GM23338 (cell line): ENCODE measurements around the gene CHD2.

Experiments used
- CREB1 ChIP-seq: fragments of 250-450 bp; sonication (Bioruptor Pico); IDR thresholded peaks from 2 replicates; pipeline ENCODE4 v1.5.0; 2020; ENCODE audit warnings: low read depth, mild to moderate bottlenecking, moderate library complexity
- EZH2 ChIP-seq: fragments of 200-600 bp; sonication (generic); IDR thresholded peaks from one replicate; pipeline ENCODE4 v1.8.0; 2017; ENCODE audit warnings: antibody characterized with exemption, mild to moderate bottlenecking, low read depth; ENCODE audit not compliant: unreplicated experiment
- EZH2phosphoT487 ChIP-seq: fragments of 200-600 bp; sonication (generic); IDR thresholded peaks from one replicate; pipeline ENCODE4 v1.8.1; 2018; ENCODE audit warnings: antibody characterized with exemption; ENCODE audit not compliant: unreplicated experiment
- JUNB ChIP-seq: IDR thresholded peaks from one replicate; pipeline ENCODE4 v1.6.1; 2016; ENCODE audit warnings: antibody characterized with exemption; ENCODE audit not compliant: unreplicated experiment
- POLR2AphosphoS5 ChIP-seq: IDR thresholded peaks from 2 replicates; pipeline ENCODE4 v1.6.1; 2016; ENCODE audit warnings: antibody characterized with exemption, low read depth
- STAT1 ChIP-seq: IDR thresholded peaks from one replicate; pipeline ENCODE4 v1.6.1; 2016; ENCODE audit warnings: antibody characterized with exemption; ENCODE audit not compliant: unreplicated experiment
- ZNF114 ChIP-seq: fragments of 250-450 bp; sonication (Bioruptor Pico); IDR thresholded peaks from 2 replicates; pipeline ENCODE4 v1.5.0; 2020; ENCODE audit warnings: mild to moderate bottlenecking, moderate library complexity
- ZNF331 ChIP-seq: fragments of 250-450 bp; sonication (Bioruptor Pico); IDR thresholded peaks from 2 replicates; pipeline ENCODE4 v1.5.0; 2020; ENCODE audit warnings: low read depth, mild to moderate bottlenecking, moderate library complexity
- TF ChIP-seq, protein P1 (sequence below), 2 experiments: fragments of 200-600 bp in 1 of 2; sonication (generic) in 1 of 2; conservative IDR thresholded peaks; 2 replicates each; pipeline versions ENCODE4 v1.5.1 to v1.6.1; 2016 to 2017; ENCODE audit warnings: antibody characterized with exemption in 2 of 2, low read depth in 2 of 2, mild to moderate bottlenecking in 2 of 2, moderate library complexity in 1 of 2
- TF ChIP-seq, protein P2 (sequence below): IDR thresholded peaks from one replicate; pipeline ENCODE4 v1.6.1; 2018; ENCODE audit warnings: antibody characterized with exemption; ENCODE audit not compliant: unreplicated experiment
- TF ChIP-seq, protein P3 (sequence below): IDR thresholded peaks from 2 replicates; pipeline ENCODE4 v1.6.1; 2016; ENCODE audit warnings: antibody characterized with exemption

DNA sequence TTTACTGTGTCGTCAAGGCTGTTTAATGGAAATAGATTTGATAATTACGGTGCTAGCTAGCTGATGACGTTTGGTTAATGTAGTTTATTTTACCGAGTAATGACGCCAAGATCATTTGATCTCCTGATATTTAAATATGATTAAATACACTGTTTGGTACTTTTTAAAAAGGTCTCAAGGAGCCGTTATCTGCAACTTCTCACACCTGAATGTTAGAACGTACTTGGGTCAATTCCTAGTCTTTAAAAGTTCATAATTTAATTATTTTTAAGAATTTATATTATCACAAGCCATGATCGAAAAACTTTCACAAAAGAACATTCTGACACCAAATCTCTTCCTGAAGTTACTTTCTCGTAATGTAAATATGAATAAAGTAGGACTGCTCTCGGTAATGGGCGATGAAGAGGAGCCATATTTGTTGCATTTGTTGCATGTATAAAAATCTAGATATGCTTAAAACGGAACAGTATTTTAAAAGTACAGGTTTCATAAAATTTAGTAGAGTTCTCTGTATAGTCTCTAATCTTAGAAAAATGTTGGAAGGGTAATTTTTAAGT is 16.2 kb upstream of the CHD2 start:
- TF ChIP-seq EZH2phosphoT487 = no peak
- TF ChIP-seq, protein P1, sequence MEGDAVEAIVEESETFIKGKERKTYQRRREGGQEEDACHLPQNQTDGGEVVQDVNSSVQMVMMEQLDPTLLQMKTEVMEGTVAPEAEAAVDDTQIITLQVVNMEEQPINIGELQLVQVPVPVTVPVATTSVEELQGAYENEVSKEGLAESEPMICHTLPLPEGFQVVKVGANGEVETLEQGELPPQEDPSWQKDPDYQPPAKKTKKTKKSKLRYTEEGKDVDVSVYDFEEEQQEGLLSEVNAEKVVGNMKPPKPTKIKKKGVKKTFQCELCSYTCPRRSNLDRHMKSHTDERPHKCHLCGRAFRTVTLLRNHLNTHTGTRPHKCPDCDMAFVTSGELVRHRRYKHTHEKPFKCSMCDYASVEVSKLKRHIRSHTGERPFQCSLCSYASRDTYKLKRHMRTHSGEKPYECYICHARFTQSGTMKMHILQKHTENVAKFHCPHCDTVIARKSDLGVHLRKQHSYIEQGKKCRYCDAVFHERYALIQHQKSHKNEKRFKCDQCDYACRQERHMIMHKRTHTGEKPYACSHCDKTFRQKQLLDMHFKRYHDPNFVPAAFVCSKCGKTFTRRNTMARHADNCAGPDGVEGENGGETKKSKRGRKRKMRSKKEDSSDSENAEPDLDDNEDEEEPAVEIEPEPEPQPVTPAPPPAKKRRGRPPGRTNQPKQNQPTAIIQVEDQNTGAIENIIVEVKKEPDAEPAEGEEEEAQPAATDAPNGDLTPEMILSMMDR (conservative IDR thresholded peaks at IDR 0.05; ENCODE audit: low read depth in 2 of 2) = no peak
- TF ChIP-seq CREB1 = no peak
- TF ChIP-seq STAT1 = no peak
- TF ChIP-seq POLR2AphosphoS5 = no peak
- TF ChIP-seq EZH2 = no peak
- no peak for TF ChIP-seq ZNF331 (CRISPR knock-in tag)
- TF ChIP-seq, protein P2, sequence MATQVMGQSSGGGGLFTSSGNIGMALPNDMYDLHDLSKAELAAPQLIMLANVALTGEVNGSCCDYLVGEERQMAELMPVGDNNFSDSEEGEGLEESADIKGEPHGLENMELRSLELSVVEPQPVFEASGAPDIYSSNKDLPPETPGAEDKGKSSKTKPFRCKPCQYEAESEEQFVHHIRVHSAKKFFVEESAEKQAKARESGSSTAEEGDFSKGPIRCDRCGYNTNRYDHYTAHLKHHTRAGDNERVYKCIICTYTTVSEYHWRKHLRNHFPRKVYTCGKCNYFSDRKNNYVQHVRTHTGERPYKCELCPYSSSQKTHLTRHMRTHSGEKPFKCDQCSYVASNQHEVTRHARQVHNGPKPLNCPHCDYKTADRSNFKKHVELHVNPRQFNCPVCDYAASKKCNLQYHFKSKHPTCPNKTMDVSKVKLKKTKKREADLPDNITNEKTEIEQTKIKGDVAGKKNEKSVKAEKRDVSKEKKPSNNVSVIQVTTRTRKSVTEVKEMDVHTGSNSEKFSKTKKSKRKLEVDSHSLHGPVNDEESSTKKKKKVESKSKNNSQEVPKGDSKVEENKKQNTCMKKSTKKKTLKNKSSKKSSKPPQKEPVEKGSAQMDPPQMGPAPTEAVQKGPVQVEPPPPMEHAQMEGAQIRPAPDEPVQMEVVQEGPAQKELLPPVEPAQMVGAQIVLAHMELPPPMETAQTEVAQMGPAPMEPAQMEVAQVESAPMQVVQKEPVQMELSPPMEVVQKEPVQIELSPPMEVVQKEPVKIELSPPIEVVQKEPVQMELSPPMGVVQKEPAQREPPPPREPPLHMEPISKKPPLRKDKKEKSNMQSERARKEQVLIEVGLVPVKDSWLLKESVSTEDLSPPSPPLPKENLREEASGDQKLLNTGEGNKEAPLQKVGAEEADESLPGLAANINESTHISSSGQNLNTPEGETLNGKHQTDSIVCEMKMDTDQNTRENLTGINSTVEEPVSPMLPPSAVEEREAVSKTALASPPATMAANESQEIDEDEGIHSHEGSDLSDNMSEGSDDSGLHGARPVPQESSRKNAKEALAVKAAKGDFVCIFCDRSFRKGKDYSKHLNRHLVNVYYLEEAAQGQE = no peak
- no peak for TF ChIP-seq ZNF114 (CRISPR knock-in tag)
- no peak for TF ChIP-seq JUNB
- TF ChIP-seq, protein P3, sequence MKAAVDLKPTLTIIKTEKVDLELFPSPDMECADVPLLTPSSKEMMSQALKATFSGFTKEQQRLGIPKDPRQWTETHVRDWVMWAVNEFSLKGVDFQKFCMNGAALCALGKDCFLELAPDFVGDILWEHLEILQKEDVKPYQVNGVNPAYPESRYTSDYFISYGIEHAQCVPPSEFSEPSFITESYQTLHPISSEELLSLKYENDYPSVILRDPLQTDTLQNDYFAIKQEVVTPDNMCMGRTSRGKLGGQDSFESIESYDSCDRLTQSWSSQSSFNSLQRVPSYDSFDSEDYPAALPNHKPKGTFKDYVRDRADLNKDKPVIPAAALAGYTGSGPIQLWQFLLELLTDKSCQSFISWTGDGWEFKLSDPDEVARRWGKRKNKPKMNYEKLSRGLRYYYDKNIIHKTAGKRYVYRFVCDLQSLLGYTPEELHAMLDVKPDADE = no peak
